Stomach (tissue), 9 donors: ENCODE results near the gene KCNIP2. TPM values are rescaled to one million over a fixed set of nuclear protein-coding genes. Genes with fewer than 3 reads are reported as not detected.

Source experiments
- DNase-seq, 2 donors: peaks; one replicate each; pipeline versions ENCODE4 v3.0.0 to v3.0.0-alpha.2; 2013 to 2019
- H3K27ac ChIP-seq, 5 donors: fragments of 200-600 bp in 4 of 5; sonication (generic) in 4 of 5; one replicate each; pipeline ENCODE4 v1.5.1; 2013 to 2019; ENCODE audit warnings: mild to moderate bottlenecking in 1 of 5, moderate library complexity in 1 of 5
- H3K27me3 ChIP-seq, 3 donors: fragments of 200-600 bp; sonication (generic); one replicate each; pipeline ENCODE4 v1.5.1; 2017 to 2019; ENCODE audit warnings: mixed run types in 1 of 3
- H3K36me3 ChIP-seq, 4 donors: fragments of 200-600 bp; sonication (generic); 1 replicate in 3 of 4; 2 replicates in 1 of 4; pipeline ENCODE4 v1.5.1; 2016 to 2019
- H3K4me1 ChIP-seq, 4 donors: fragments of 200-600 bp; sonication (generic); one replicate each; pipeline ENCODE4 v1.5.1; 2016 to 2019
- H3K4me3 ChIP-seq, 4 donors: fragments of 200-600 bp; sonication (generic) in 3 of 4; one replicate each; pipeline ENCODE4 v1.5.1; 2016 to 2019; ENCODE audit warnings: mild to moderate bottlenecking in 1 of 4
- H3K9me3 ChIP-seq, 4 donors: fragments of 200-600 bp; sonication (generic); one replicate each; pipeline ENCODE4 v1.5.1; 2016 to 2019
- CTCF ChIP-seq, 7 experiments: fragments of 450-650 bp in 4 of 7; fragments of 200-600 bp in 3 of 7; sonication (generic) in 3 of 7; IDR thresholded peaks; one replicate each; pipeline ENCODE4 v1.5.1; 2016 to 2019; ENCODE audit warnings: antibody characterized with exemption in 7 of 7, control low read depth in 2 of 7, mild to moderate bottlenecking in 1 of 7
- EP300 ChIP-seq: sonication (generic); formaldehyde crosslinking; IDR thresholded peaks from one replicate; pipeline ENCODE4 v1.6.1; 2017; ENCODE audit warnings: antibody characterized with exemption
- POLR2A ChIP-seq, 4 donors: fragments of 450-650 bp; IDR thresholded peaks; one replicate each; pipeline ENCODE4 v1.6.1; 2016; ENCODE audit warnings: antibody characterized with exemption in 4 of 4, control low read depth in 2 of 4, mild to moderate bottlenecking in 1 of 4, moderate library complexity in 1 of 4
- POLR2AphosphoS5 ChIP-seq, 3 donors: sonication (generic); formaldehyde crosslinking; IDR thresholded peaks; one replicate each; pipeline ENCODE4 v1.6.1; 2016; ENCODE audit warnings: antibody characterized with exemption in 3 of 3
- WGBS, 5 donors: extraction: QIAGEN DNeasy Blood & Tissue Kit in 3 of 5; methylation state at CpG; one replicate each; pipeline versions ENCODE4 v1.1.5 to v1.1.7; 2013 to 2018; 5-methylcytosine and 5-hydroxymethylcytosine counted together
- intact Hi-C: fragments of 100-400 bp; cut with DNase I; formaldehyde crosslinking; loops from one replicate; pipeline ENCODE4 v1.15.1; 2023; ENCODE audit warnings: low total_unique reads
- polyA plus RNA-seq, 3 donors: library from polyadenylated mRNA; stranded (reverse); fragments of 200-250 nt; gene quantifications; one replicate each; pipeline ENCODE4 v1.2.3, GENCODE V29; 2013
- total RNA-seq, 5 donors: library from RNA; depleted of rRNA; stranded (reverse); fragments of >200 nt; gene quantifications; one replicate each; pipeline versions ENCODE4 v1.1.0 to v1.2.3, GENCODE V29; 2014 to 2016
- donor health status: healthy with polysubstance abuse.
- donor health status: Bipolar disorder and iron deficiency.
- donor health status: healthy.

Gene KCNIP2
- total and polyA plus RNA-seq, 8 donors = 0.62 to 5.7 (median 1.3) TPM; not detected in 3

- Histone ChIP-seq H3K27me3 (no peaks in the 10 kb centered on the region), H3K4me3 (peak overlapping the region; percentile 18 to 51 (median 42)), H3K9me3 (no peaks in the 10 kb centered on the region), H3K27ac (no peak overlapping the region), H3K36me3 (peaks cover 4 to 14% (median 10%) of the 10 kb centered on the region in 4 donors), H3K4me1 (peaks cover 24 to 47% (median 31%) of the 10 kb centered on the region in 4 donors)
- intact Hi-C loops = no loop called here
- TF ChIP-seq EP300 (no peak), POLR2AphosphoS5 (IDR thresholded peaks at IDR 0.05) (no peak), CTCF (IDR thresholded peaks at IDR 0.05) (peak in 5 of 7 experiments; percentile 56 to 84 (median 78)), POLR2A (IDR thresholded peaks at IDR 0.05) (no peak)
- DNase-seq = peak; percentile 78 to 94
- WGBS, 5 donors = 3 to 6% (median 4%) methylated on average over 40 to 46 of the region's 46 CpGs
Observed at GRCh38 chr10:101840741-101841453, 2.7 kb downstream of the KCNIP2 start.

GRCh38 chr10:101840102-101840684, 3.4 kb downstream of the KCNIP2 start:
- TF ChIP-seq POLR2A (IDR thresholded peaks at IDR 0.05) (no peak), POLR2AphosphoS5 (IDR thresholded peaks at IDR 0.05) (no peak), EP300 (no peak), CTCF (IDR thresholded peaks at IDR 0.05) (no peak)
- peak in 1 of 2 donors; percentile 63 for DNase-seq
- H3K27me3 ChIP-seq = no peaks in the 10 kb centered on the region
- peaks cover 24 to 54% (median 31%) of the 10 kb centered on the region in 4 donors for H3K4me1 ChIP-seq
- H3K4me3 ChIP-seq = peak overlapping the region; percentile 33 to 51 (median 42)
- H3K9me3 ChIP-seq = no peaks in the 10 kb centered on the region
- no peak overlapping the region for H3K27ac ChIP-seq
- intact Hi-C loops = no loop called here
- H3K36me3 ChIP-seq = peaks cover 0 to 7% (median 3%) of the 10 kb centered on the region in 4 donors
- WGBS, 5 donors = 1 to 6% (median 4%) methylated on average over 19 of the region's 19 CpGs

- no peak for TF ChIP-seq CTCF (IDR thresholded peaks at IDR 0.05)
- no peak for TF ChIP-seq EP300
- no peak for TF ChIP-seq POLR2AphosphoS5 (IDR thresholded peaks at IDR 0.05)
- no peak for TF ChIP-seq POLR2A (IDR thresholded peaks at IDR 0.05)
- H3K27ac ChIP-seq = no peak overlapping the region
- H3K4me1 ChIP-seq = peaks cover 24 to 55% (median 31%) of the 10 kb centered on the region in 4 donors
- no peaks in the 10 kb centered on the region for H3K27me3 ChIP-seq
- H3K36me3 ChIP-seq = peaks cover 0 to under 1% (median 0%) of the 10 kb centered on the region in 4 donors
- intact Hi-C loops = loop anchor here (10.0 kb wide), 1 partner anchor 175 kb away; no protein-coding TSS in a partner anchor
- peak; percentile 60 to 72 for DNase-seq
- H3K4me3 ChIP-seq = peak overlapping the region; percentile 33 to 51 (median 42)
- no peaks in the 10 kb centered on the region for H3K9me3 ChIP-seq
- WGBS, 5 donors = 12 to 25% (median 15%) methylated on average over 20 to 36 of the region's 36 CpGs
Observed at GRCh38 chr10:101839416-101840063, 4.1 kb downstream of the KCNIP2 start.

GRCh38 chr10:101839002-101839401, 4.6 kb downstream of the KCNIP2 start:
- no peaks in the 10 kb centered on the region for H3K9me3 ChIP-seq
- 86 to 100% (median 100%) methylated on average over 1 of the region's 1 CpG for WGBS, 5 donors
- no peak for DNase-seq
- no peaks in the 10 kb centered on the region for H3K36me3 ChIP-seq
- intact Hi-C loops = loop anchor here (10.0 kb wide), 1 partner anchor 176 kb away; no protein-coding TSS in a partner anchor
- peaks cover 24 to 49% (median 29%) of the 10 kb centered on the region in 4 donors for H3K4me1 ChIP-seq
- no peaks in the 10 kb centered on the region for H3K27me3 ChIP-seq
- no peak overlapping the region for H3K27ac ChIP-seq
- no peak for TF ChIP-seq EP300
- no peak for TF ChIP-seq CTCF (IDR thresholded peaks at IDR 0.05)
- no peak for TF ChIP-seq POLR2AphosphoS5 (IDR thresholded peaks at IDR 0.05)
- no peak for TF ChIP-seq POLR2A (IDR thresholded peaks at IDR 0.05)
- no peak overlapping the region for H3K4me3 ChIP-seq
